Measurements from ENCODE around the gene NTNG1. TPM values are rescaled to one million over a fixed set of nuclear protein-coding genes. Genes with fewer than 3 reads are reported as not detected.

NTNG1 gene
- total RNA-seq, 1 donor from 2014 or later, result 3.2 TPM

- Mint-ChIP-seq H3K4me3 (ENCODE audit: unreplicated experiment) (no peak overlapping the region), H3K27me3 (ENCODE audit: unreplicated experiment) (no peaks in the 10 kb centered on the region), H3K9me3 (ENCODE audit: unreplicated experiment) (no peaks in the 10 kb centered on the region), H3K27ac (ENCODE audit: unreplicated experiment) (no peak overlapping the region), H3K36me3 (ENCODE audit: low read depth, unreplicated experiment) (no peaks in the 10 kb centered on the region), H3K4me1 (ENCODE audit: unreplicated experiment) (peaks cover 4% of the 10 kb centered on the region)
- DNase-seq (ENCODE audit: low spot score), result no peak
- TF ChIP-seq CTCF (IDR thresholded peaks at IDR 0.05; ENCODE audit: unreplicated experiment), result no peak
Observed at GRCh38 chr1:107274227-107274626, 133.4 kb downstream of the NTNG1 start.

GRCh38 chr1:107276247-107276646, 135.4 kb downstream of the NTNG1 start:
- H3K9me3 Mint-ChIP-seq (ENCODE audit: unreplicated experiment), result no peaks in the 10 kb centered on the region
- H3K27me3 Mint-ChIP-seq (ENCODE audit: unreplicated experiment), result no peaks in the 10 kb centered on the region
- no peak for DNase-seq (ENCODE audit: low spot score)
- H3K4me1 Mint-ChIP-seq (ENCODE audit: unreplicated experiment), result peaks cover 4% of the 10 kb centered on the region
- no peaks in the 10 kb centered on the region for H3K36me3 Mint-ChIP-seq (ENCODE audit: low read depth, unreplicated experiment)
- TF ChIP-seq CTCF (IDR thresholded peaks at IDR 0.05; ENCODE audit: unreplicated experiment), result no peak
- H3K27ac Mint-ChIP-seq (ENCODE audit: unreplicated experiment), result no peak overlapping the region
- H3K4me3 Mint-ChIP-seq (ENCODE audit: unreplicated experiment), result no peak overlapping the region

DNA sequence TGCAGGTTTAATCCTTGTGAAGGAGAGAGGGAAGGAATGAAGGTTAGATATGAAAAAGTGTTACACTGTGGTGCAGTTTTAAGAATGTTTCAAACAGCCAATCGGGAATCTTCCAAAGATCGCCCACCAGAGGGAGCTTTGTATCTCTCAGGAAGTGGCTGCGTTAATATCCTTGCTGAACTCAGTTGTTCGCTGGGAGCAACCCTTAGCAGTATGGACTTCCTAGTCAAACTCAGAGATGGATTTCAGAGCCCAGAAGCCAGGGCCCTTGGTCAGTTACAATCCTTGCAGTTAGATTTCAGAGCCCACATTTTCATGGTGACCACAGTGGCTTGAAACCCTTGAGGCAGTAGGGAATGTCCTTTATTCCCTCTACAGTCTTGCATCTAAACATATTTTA, 136.2 kb downstream of the NTNG1 start:
- peak; percentile 60 for TF ChIP-seq CTCF (IDR thresholded peaks at IDR 0.05; ENCODE audit: unreplicated experiment)
- H3K4me1 Mint-ChIP-seq (ENCODE audit: unreplicated experiment), result peaks cover 4% of the 10 kb centered on the region
- H3K27me3 Mint-ChIP-seq (ENCODE audit: unreplicated experiment), result no peaks in the 10 kb centered on the region
- peak; percentile 57 for DNase-seq (ENCODE audit: low spot score)
- no peak overlapping the region for H3K27ac Mint-ChIP-seq (ENCODE audit: unreplicated experiment)
- H3K9me3 Mint-ChIP-seq (ENCODE audit: unreplicated experiment), result no peaks in the 10 kb centered on the region
- H3K4me3 Mint-ChIP-seq (ENCODE audit: unreplicated experiment), result no peak overlapping the region
- no peaks in the 10 kb centered on the region for H3K36me3 Mint-ChIP-seq (ENCODE audit: low read depth, unreplicated experiment)

GRCh38 chr1:107286125-107286524, 145.3 kb downstream of the NTNG1 start:
- no peak for DNase-seq (ENCODE audit: low spot score)
- Mint-ChIP-seq H3K27ac (ENCODE audit: unreplicated experiment) (no peak overlapping the region), H3K4me1 (ENCODE audit: unreplicated experiment) (no peaks in the 10 kb centered on the region), H3K36me3 (ENCODE audit: low read depth, unreplicated experiment) (no peaks in the 10 kb centered on the region), H3K9me3 (ENCODE audit: unreplicated experiment) (no peaks in the 10 kb centered on the region), H3K4me3 (ENCODE audit: unreplicated experiment) (no peak overlapping the region), H3K27me3 (ENCODE audit: unreplicated experiment) (no peaks in the 10 kb centered on the region)
- no peak for TF ChIP-seq CTCF (IDR thresholded peaks at IDR 0.05; ENCODE audit: unreplicated experiment)

- H3K36me3 Mint-ChIP-seq (ENCODE audit: low read depth, unreplicated experiment), result no peaks in the 10 kb centered on the region
- H3K27me3 Mint-ChIP-seq (ENCODE audit: unreplicated experiment), result no peaks in the 10 kb centered on the region
- TF ChIP-seq CTCF (IDR thresholded peaks at IDR 0.05; ENCODE audit: unreplicated experiment), result no peak
- H3K4me3 Mint-ChIP-seq (ENCODE audit: unreplicated experiment), result no peak overlapping the region
- no peaks in the 10 kb centered on the region for H3K9me3 Mint-ChIP-seq (ENCODE audit: unreplicated experiment)
- peak overlapping the region; percentile 97 for H3K27ac Mint-ChIP-seq (ENCODE audit: unreplicated experiment)
- DNase-seq (ENCODE audit: low spot score), result no peak
- peaks cover 18% of the 10 kb centered on the region for H3K4me1 Mint-ChIP-seq (ENCODE audit: unreplicated experiment)
Observed at GRCh38 chr1:107291987-107292386, 151.1 kb downstream of the NTNG1 start.
